HG03045 (cell line): ENCODE results near the gene FANCB.
A peak's percentile ranks its signal among the peaks of the same experiment; 100 is the strongest.

Experiments
- ATAC-seq: cut with Tn5 transposase; IDR thresholded peaks from one replicate; pipeline ENCODE4 v1.9.1; 2021; ENCODE audit warnings: mild to moderate bottlenecking, moderate library complexity; ENCODE audit not compliant: unreplicated experiment

The FANCB gene

GRCh38 chrX:14872851-14873675 lies at the start of gene FANCB, which contains the start of gene MOSPD2:
Gene FANCB (minus strand): TSS chrX:14873069. CDS start chrX:14865510, 7,559 bp downstream.
Gene MOSPD2 (plus strand): TSS chrX:14873421. CDS start chrX:14873529, 108 bp downstream.
- ATAC-seq = peak; percentile 98

GRCh38 chrX:14922437-14922836 lies 49.6 kb upstream of the FANCB start:
- ATAC-seq = no peak

GRCh38 chrX:14920196-14920595 lies 47.3 kb upstream of the FANCB start:
- no peak for ATAC-seq

- ATAC-seq = no peak
Measured at GRCh38 chrX:14919407-14919806, 46.5 kb upstream of the FANCB start.

GRCh38 chrX:14916017-14916674 lies 43.3 kb upstream of the FANCB start:
- no peak for ATAC-seq

GRCh38 chrX:14915596-14915995 lies 42.7 kb upstream of the FANCB start:
- no peak for ATAC-seq

GRCh38 chrX:14913241-14913640 lies 40.4 kb upstream of the FANCB start:
- ATAC-seq = no peak

GRCh38 chrX:14903891-14904290 lies 31.0 kb upstream of the FANCB start:
- no peak for ATAC-seq

- no peak for ATAC-seq
Measured at GRCh38 chrX:14902537-14902936, 29.7 kb upstream of the FANCB start.

- ATAC-seq = no peak
Measured at GRCh38 chrX:14899607-14900006, 26.7 kb upstream of the FANCB start.

GRCh38 chrX:14897042-14897441 lies 24.2 kb upstream of the FANCB start:
- ATAC-seq = no peak

- ATAC-seq = no peak
Measured at GRCh38 chrX:14896273-14896672, 23.4 kb upstream of the FANCB start.

GRCh38 chrX:14886252-14886651 lies 13.4 kb upstream of the FANCB start:
- no peak for ATAC-seq

- ATAC-seq = no peak
Measured at GRCh38 chrX:14884714-14885113, 11.8 kb upstream of the FANCB start.

GRCh38 chrX:14883826-14884225 lies 11.0 kb upstream of the FANCB start:
- no peak for ATAC-seq

GRCh38 chrX:14875624-14876023 lies 2.8 kb upstream of the FANCB start:
- ATAC-seq = no peak

- ATAC-seq = no peak
Measured at GRCh38 chrX:14873676-14874049, 794 bp upstream of the FANCB start.

GRCh38 chrX:14872355-14872754 lies 514 bp downstream of the FANCB start:
- ATAC-seq = no peak

GRCh38 chrX:14871767-14872166 lies 1.1 kb downstream of the FANCB start:
- no peak for ATAC-seq

- no peak for ATAC-seq
Measured at GRCh38 chrX:14865201-14865600, 7.7 kb downstream of the FANCB start.

GRCh38 chrX:14864631-14865030 lies 8.2 kb downstream of the FANCB start:
- ATAC-seq = no peak

- no peak for ATAC-seq
Measured at GRCh38 chrX:14851526-14851925, 21.3 kb downstream of the FANCB start.
